GM18858 (cell line): ENCODE measurements around the gene COLEC12.

Source experiments
- ATAC-seq: cut with Tn5 transposase; IDR thresholded peaks from one replicate; pipeline ENCODE4 v1.9.1; 2021; ENCODE audit not compliant: unreplicated experiment

The COLEC12 gene

DNA sequence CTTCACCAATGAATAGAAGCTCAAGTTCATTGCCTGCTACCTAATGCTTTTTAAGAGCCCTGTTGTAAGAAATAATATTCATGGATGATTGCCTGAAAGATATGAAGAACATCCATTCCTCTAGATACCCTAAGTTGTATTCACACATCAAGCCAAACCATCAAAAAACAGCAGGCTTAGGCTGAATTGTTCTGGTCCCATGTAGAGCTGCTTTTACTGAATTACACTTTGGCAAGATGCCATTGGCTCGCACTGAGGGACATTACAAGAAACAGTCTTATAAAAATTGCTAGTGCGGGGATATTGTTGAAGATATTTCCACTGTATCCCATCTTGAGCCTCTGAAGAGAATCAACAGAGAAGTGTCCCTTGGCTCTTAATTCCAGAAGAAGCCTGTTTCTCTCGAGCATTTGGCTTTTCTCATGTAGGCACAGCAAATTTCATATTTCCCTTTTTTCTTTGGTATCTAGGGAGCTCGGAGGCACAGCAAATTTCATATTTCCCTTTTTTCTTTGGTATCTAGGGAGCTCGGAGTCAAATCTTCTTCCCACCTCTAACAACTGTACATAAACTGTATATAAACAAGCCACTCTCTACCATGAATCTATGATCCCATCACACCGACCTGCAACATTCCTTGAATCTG is 107.5 kb downstream of the COLEC12 start:
- no peak for ATAC-seq

DNA sequence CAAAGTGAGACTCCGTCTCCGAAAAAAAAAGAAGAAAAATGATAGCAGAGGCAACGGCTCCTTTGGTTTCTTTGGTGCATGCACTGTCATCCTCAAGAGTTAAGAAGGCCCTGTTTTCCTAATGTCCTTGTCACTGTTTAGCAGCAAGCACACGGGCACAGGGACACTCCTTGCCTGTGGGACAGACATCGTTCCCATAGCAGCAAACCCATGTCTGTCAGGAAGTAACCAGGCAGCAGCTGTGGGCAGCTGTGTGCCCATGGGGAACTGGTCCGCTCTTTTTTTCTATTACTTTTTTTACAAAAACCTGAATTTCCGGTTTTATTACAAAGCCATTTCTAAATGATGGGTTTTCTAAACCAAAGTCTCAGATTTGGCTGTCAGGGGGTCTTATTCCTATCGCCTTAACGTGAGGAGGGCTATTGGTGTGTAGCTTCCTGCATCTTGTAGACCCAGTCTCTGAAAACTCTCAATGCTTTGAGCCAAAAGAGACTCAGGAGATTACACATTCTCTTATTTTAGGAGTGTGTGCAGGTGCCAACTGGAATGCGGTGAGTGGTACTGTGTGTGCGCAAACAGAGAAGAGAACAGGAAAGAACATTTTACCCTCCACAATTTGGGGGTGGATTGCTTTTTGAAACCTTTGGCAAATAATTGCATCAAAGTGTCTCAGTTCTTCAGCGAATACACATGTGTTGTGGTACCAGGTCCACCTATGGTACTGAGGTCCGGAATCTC is 109.6 kb downstream of the COLEC12 start:
- ATAC-seq = no peak

GRCh38 chr18:389658-390357 is 110.7 kb downstream of the COLEC12 start:
- peak; percentile 63 for ATAC-seq

DNA sequence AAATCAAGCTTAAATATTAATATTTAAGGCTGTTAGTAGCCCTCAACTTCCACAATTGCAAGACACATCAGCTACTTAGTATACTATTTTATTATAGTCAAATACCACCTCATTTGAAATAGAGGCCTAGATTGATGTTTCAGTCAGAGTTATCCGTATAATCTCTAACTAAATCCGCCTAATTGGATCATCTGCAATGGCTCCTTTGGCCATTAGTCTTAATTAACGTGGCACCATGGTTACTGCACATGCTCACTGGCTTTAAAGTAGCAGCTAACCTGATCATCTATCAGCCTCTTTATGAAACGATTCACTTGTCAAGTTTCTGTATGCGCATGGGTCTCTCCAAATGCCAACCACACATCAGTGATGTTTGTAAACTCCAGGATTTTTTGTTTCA is 112.3 kb downstream of the COLEC12 start:
- ATAC-seq = no peak

- ATAC-seq = no peak
Measured at GRCh38 chr18:386994-387393, 113.5 kb downstream of the COLEC12 start.

- ATAC-seq = no peak
Measured at GRCh38 chr18:384897-385296, 115.6 kb downstream of the COLEC12 start.

- no peak for ATAC-seq
Measured at GRCh38 chr18:383135-383534, 117.4 kb downstream of the COLEC12 start.

- ATAC-seq = no peak
Measured at GRCh38 chr18:382423-382984, 118.0 kb downstream of the COLEC12 start.

DNA sequence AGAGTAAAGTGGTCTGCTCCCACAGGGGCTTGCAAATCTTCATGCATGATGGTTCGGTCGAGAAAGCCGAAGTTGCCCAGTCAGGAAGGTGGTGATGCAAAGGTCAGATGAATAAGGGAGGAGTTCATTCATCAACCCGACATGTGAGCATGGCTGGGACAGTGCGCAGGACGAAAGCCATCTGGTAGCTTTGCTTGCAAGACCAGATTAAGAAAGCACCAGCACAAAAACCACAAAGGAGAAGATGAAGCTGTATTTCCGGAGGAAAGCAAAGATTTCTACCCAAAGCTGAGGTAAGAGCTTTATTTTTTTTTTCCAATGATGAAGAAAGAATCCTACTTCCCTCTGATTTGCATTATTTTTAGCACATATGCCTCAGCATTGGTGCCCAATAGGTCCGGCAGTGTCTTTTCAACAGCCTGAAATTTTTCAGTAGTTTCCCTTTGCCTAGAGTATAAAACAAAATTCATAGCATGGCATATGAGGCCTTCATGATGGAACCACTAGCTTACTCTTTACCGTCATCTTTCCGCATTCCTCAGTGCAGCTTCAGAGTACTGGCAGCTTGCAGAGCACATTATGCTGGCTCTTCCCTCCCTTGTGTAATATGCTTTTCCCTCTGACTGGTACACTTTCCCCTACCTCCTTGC is 120.7 kb downstream of the COLEC12 start:
- ATAC-seq = no peak

DNA sequence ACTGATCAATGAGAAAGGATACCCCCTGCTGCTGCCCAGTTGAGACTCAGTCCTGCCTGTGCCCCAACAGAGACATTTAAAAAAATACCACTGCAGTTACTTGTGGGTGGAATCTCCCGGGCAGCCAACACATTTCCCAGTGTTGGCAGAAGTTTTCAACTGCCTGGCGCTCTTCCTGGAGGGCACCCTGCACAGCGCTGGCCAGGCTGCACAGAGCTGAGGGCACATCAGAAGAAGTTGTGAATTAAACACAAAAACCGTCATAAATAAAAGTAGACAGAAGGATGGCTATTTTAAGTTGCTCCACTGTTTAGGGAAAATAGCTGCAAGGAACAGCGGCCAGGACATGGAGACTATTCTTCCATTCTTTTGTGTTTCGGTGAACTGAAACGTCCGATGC is 122.4 kb downstream of the COLEC12 start:
- ATAC-seq = no peak

DNA sequence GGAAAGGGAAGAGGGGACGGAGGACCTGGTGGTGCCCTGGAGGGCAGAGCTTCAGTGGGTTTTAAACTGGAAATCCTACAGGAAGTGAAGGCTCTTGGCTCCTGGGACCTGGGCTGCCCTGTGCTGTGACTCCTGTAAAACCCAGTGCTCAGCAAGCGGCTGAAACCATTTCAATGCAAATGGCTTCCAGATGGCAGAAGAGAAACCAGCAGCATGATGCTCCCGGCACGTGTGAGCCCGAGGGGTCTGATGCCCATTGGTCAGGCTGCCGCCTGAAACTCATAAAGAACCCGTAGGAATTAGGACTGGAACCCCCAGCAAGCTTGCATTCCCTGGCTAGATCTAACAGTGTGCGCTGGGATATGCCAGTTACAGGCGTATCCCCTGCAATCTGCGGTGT is 123.4 kb downstream of the COLEC12 start:
- ATAC-seq = no peak

GRCh38 chr18:376311-376710 is 124.2 kb downstream of the COLEC12 start:
- ATAC-seq = no peak

- ATAC-seq = peak; percentile 88
Measured at GRCh38 chr18:374721-375168, 125.8 kb downstream of the COLEC12 start.

GRCh38 chr18:373780-374179 is 126.7 kb downstream of the COLEC12 start:
- no peak for ATAC-seq

GRCh38 chr18:371609-371982 is 128.9 kb downstream of the COLEC12 start:
- no peak for ATAC-seq

DNA sequence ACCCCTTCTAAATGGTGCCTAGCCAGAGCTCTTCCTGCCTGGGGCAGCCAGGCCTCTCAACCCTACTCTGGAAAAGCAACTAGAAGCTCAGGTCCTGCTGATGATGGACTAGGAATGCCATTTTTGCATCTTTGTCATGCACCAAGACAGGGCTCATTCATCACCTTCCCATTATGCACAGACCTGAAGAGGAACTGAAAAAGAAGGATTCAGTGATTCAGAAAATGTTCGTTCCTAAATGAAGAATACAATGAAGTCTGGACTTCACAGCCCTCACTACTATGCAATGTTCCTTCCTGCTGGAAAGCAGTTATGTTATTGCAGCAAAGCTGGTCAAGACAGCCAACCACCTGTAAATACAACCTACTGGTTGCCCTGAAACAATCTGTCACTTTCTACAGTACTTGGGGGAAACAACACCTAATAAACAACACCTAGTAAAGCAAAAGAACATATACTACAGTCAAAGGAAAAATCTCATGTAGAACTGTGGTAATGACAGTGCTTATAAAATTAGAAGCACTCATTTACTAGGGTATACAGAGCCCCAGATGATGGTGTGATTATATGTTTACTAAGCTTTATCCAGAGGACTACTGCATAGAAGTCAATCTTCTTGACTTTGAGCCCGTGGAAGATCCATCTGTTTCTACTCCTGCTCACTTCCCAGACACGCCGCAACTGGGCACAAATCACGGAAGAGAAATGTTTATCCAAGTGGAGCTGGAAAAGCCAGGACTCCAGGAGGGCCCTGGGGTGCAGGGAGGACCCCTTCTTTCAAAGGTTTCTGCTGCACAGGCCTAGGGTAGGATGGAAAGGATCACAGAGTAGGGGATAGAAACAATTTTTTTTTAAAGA is 129.5 kb downstream of the COLEC12 start:
- no peak for ATAC-seq

GRCh38 chr18:369224-370015 is 131.1 kb downstream of the COLEC12 start:
- no peak for ATAC-seq

- no peak for ATAC-seq
Measured at GRCh38 chr18:366466-367061, 133.9 kb downstream of the COLEC12 start.

GRCh38 chr18:365651-366050 is 134.8 kb downstream of the COLEC12 start:
- ATAC-seq = no peak
